Stimulated activated CD8-positive, alpha-beta memory T cell treated with anti-CD3 and anti-CD28 coated beads, Interleukin-2, amount 100 ng/mL, for 1 hour (primary cell): ENCODE measurements around the gene C15orf39.

ENCODE experiments used
- DNase-seq, 2 donors: peaks; one replicate each; pipeline ENCODE4 v3.0.0-alpha.2; 2020; ENCODE audit warnings: low read depth in 2 of 2

The C15orf39 gene

GRCh38 chr15:75197062-75197630 lies 4.5 kb upstream of the C15orf39 start:
- DNase-seq: no peak

GRCh38 chr15:75198560-75199356 lies 2.9 kb upstream of the C15orf39 start:
- no peak for DNase-seq

GRCh38 chr15:75199357-75199940 lies 2.2 kb upstream of the C15orf39 start:
- no peak for DNase-seq

- DNase-seq: no peak
Observed at GRCh38 chr15:75200391-75200764, 1.3 kb upstream of the C15orf39 start.

- DNase-seq: no peak
Observed at GRCh38 chr15:75200765-75201615, 692 bp upstream of the C15orf39 start.

- peak; percentile 64 to 75 for DNase-seq
Observed at GRCh38 chr15:75202251-75203016, 752 bp downstream of the C15orf39 start.

- DNase-seq: no peak
Observed at GRCh38 chr15:75203017-75203907, 1.6 kb downstream of the C15orf39 start.

- no peak for DNase-seq
Observed at GRCh38 chr15:75203908-75204263, 2.2 kb downstream of the C15orf39 start.

- DNase-seq: peak; percentile 64 to 70
Observed at GRCh38 chr15:75204340-75205063, 2.8 kb downstream of the C15orf39 start.

- no peak for DNase-seq
Observed at GRCh38 chr15:75205064-75205395, 3.3 kb downstream of the C15orf39 start.

- no peak for DNase-seq
Observed at GRCh38 chr15:75206006-75206405, 4.3 kb downstream of the C15orf39 start.

- no peak for DNase-seq
Observed at GRCh38 chr15:75206803-75207617, 5.3 kb downstream of the C15orf39 start.

GRCh38 chr15:75207618-75208500 lies 6.2 kb downstream of the C15orf39 start:
- DNase-seq: no peak

GRCh38 chr15:75208501-75209288 lies 7.0 kb downstream of the C15orf39 start:
- DNase-seq: no peak

GRCh38 chr15:75209289-75209676 lies 7.6 kb downstream of the C15orf39 start:
- DNase-seq: no peak

- DNase-seq: no peak
Observed at GRCh38 chr15:75210811-75211230, 9.1 kb downstream of the C15orf39 start.
